Ectodermal cell (in vitro differentiated cells): ENCODE measurements around the gene CECR2.
"Not testable (repeated sequence)": the region's sequence is repeated elsewhere in the genome, so short reads cannot be mapped to it uniquely, and the experiment has no call there.

ENCODE experiments used
- H3K27ac ChIP-seq: 2 replicates; pipeline ENCODE4 v1.7.0; 2013; ENCODE audit warnings: mild to moderate bottlenecking, low read depth, low read length; ENCODE audit not compliant: insufficient read depth, poor library complexity, severe bottlenecking
- H3K27me3 ChIP-seq: 2 replicates; pipeline ENCODE4 v1.7.0; 2013; ENCODE audit warnings: mild to moderate bottlenecking, low read length; ENCODE audit not compliant: insufficient read depth, control insufficient read depth, poor library complexity, severe bottlenecking
- H3K36me3 ChIP-seq: one replicate; pipeline ENCODE4 v1.7.0; 2013; ENCODE audit warnings: low read length; ENCODE audit not compliant: control insufficient read depth, insufficient read depth
- H3K4me1 ChIP-seq: one replicate; pipeline ENCODE4 v1.7.0; 2013; ENCODE audit warnings: low read length; ENCODE audit not compliant: control insufficient read depth, insufficient read depth
- H3K4me3 ChIP-seq: 2 replicates; pipeline ENCODE4 v1.7.0; 2013; ENCODE audit warnings: low read depth, low read length, control low read depth; ENCODE audit not compliant: insufficient read depth
- H3K9me3 ChIP-seq: 2 replicates; pipeline ENCODE4 v1.7.0; 2013; ENCODE audit warnings: mild to moderate bottlenecking, low read length, moderate library complexity; ENCODE audit not compliant: control insufficient read depth
- WGBS, 2 experiments: methylation state at CpG; one replicate each; pipeline ENCODE4 v1.1.7; 2013; ENCODE audit warnings: missing lambda C conversion rate in 2 of 2; 5-methylcytosine and 5-hydroxymethylcytosine counted together

CECR2 gene

DNA sequence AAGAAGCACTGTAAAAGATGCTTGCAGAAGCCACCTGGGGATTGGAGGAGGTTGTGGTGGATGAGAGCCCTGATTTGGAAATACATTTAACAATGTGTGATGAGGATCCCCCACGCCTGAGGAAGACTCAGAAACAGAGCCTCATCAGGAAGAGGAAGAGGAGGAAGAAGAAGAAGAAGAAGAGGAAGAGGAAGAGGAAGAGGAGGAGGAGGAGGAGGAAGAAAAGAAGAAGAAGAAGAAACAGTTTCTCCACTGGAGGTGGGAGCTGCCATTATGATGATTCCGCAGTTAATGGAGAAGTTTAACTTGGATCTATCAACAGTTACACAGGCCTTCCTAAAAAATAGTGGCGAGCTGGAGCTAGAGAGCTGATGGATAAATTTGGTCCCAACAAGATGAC lies 50.1 kb downstream of the CECR2 start:
- 95 to 100% methylated on average over 1 to 3 of the region's 3 CpGs for WGBS, 2 experiments
- Histone ChIP-seq H3K4me1 (no peaks in the 10 kb centered on the region), H3K27ac (no peak overlapping the region)

DNA sequence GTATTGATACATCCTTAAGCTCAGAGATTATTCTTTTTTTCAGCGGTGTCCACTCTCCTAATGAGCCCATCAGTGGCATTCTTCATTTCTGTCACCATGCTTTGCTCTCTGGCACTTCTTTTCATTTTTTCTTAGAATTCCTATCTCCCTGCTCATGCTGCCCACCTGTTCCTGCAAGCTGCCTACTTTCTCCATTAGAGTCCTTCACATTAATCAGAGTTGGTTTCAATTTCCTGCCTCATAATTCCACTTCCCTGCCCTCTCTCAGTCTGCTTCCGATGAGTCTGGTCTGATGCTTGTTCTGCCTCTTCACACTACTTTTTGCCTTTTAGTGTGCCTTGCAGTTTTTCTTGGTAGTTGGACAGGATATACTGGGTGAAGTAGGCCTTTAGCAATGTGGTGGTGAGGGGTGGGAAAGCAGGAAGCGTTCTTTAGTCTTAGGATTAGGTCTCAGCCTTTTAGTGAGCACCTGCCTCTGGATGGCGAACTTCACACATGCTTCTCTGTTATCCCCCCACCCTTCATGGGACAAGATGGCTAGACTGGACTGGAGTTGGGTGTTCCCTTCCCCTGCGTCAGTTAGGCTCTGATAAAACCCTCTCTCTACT lies 53.6 kb downstream of the CECR2 start:
- no peaks in the 10 kb centered on the region for H3K27me3 ChIP-seq
- no peaks in the 10 kb centered on the region for H3K4me1 ChIP-seq
- no peak overlapping the region for H3K4me3 ChIP-seq
- H3K9me3 ChIP-seq: no peaks in the 10 kb centered on the region
- no peaks in the 10 kb centered on the region for H3K36me3 ChIP-seq
- no peak overlapping the region for H3K27ac ChIP-seq
- 88 to 91% methylated on average over 4 to 5 of the region's 5 CpGs for WGBS, 2 experiments

More for the DNA sequence above, 50.1 kb downstream of the CECR2 start:
- no peaks in the 10 kb centered on the region for H3K27me3 ChIP-seq
- no peaks in the 10 kb centered on the region for H3K9me3 ChIP-seq
- no peak overlapping the region for H3K4me3 ChIP-seq
- no peaks in the 10 kb centered on the region for H3K36me3 ChIP-seq

GRCh38 chr22:17423616-17424015 lies 54.4 kb downstream of the CECR2 start:
- H3K36me3 ChIP-seq: no peaks in the 10 kb centered on the region

GRCh38 chr22:17427528-17427927 lies 58.3 kb downstream of the CECR2 start:
- WGBS, 2 experiments: 80% methylated on average over 6 of the region's 6 CpGs
- H3K4me1 ChIP-seq: peaks cover 11% of the 10 kb centered on the region
- not testable (repeated sequence) for H3K9me3 ChIP-seq, H3K4me3 ChIP-seq, H3K27ac ChIP-seq, H3K36me3 ChIP-seq, H3K27me3 ChIP-seq

More at GRCh38 chr22:17423616-17424015, 54.4 kb downstream of the CECR2 start:
- H3K9me3 ChIP-seq: no peaks in the 10 kb centered on the region
- no peaks in the 10 kb centered on the region for H3K27me3 ChIP-seq
- H3K4me3 ChIP-seq: no peak overlapping the region
- H3K4me1 ChIP-seq: no peaks in the 10 kb centered on the region
- 90 to 92% methylated on average over 6 of the region's 6 CpGs for WGBS, 2 experiments
- no peak overlapping the region for H3K27ac ChIP-seq

DNA sequence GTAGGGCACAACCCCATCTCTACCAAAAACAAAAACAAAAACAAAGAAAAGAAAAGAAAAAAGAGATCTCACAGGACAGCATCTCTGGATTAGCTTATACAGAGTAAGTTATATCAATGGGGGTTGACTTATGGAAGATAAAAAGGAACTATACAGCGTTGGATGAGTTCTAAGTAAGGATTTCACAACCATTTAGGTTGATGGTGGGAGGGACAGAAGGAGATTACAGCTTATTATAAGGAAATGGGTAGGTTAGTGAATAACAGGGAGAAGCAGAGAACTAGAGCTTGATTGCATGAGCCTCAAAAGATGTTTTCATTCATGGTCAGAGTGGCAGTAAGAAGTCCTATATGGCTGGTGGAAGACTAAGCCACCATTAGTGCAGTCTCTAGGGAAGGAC lies 60.3 kb downstream of the CECR2 start:
- Histone ChIP-seq H3K36me3 (no peaks in the 10 kb centered on the region), H3K4me3 (no peak overlapping the region), H3K27ac (no peak overlapping the region), H3K4me1 (peaks cover 28% of the 10 kb centered on the region), H3K9me3 (no peaks in the 10 kb centered on the region), H3K27me3 (no peaks in the 10 kb centered on the region)
- 89 to 91% methylated on average over 1 of the region's 1 CpG for WGBS, 2 experiments

DNA sequence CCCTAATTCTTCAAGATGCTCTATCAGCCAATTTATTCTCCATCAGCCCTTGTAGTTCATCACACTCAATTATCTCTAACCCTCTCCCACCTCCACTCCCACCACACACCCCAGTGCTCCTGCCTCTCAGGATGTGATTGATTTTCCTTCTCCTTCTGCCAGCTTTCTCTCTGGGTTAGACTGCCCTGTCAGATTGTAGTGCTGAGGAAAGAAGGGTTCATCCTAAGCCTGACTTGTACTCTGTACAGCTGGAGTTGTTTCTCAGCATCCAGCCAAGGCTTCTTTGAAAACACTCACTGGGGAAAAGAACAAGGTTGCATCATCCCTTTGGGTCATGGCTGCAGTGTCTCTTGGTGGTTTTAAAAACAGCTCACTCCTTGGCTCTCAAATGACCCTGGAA lies 61.2 kb downstream of the CECR2 start:
- peaks cover 36% of the 10 kb centered on the region for H3K4me1 ChIP-seq
- no peaks in the 10 kb centered on the region for H3K9me3 ChIP-seq
- H3K4me3 ChIP-seq: no peak overlapping the region
- no peak overlapping the region for H3K27ac ChIP-seq
- H3K27me3 ChIP-seq: no peaks in the 10 kb centered on the region
- no peaks in the 10 kb centered on the region for H3K36me3 ChIP-seq

- H3K36me3 ChIP-seq: no peaks in the 10 kb centered on the region
- H3K4me1 ChIP-seq: peaks cover 43% of the 10 kb centered on the region
- H3K9me3 ChIP-seq: no peaks in the 10 kb centered on the region
- 100% methylated on average over 1 of the region's 1 CpG; no CpG with 5 or more reads in 1 of the 2 experiments for WGBS, 2 experiments
- H3K27me3 ChIP-seq: no peaks in the 10 kb centered on the region
- H3K4me3 ChIP-seq: no peak overlapping the region
- H3K27ac ChIP-seq: no peak overlapping the region
These were observed 61.9 kb downstream of the CECR2 start for GRCh38 chr22:17431179-17431578.

DNA sequence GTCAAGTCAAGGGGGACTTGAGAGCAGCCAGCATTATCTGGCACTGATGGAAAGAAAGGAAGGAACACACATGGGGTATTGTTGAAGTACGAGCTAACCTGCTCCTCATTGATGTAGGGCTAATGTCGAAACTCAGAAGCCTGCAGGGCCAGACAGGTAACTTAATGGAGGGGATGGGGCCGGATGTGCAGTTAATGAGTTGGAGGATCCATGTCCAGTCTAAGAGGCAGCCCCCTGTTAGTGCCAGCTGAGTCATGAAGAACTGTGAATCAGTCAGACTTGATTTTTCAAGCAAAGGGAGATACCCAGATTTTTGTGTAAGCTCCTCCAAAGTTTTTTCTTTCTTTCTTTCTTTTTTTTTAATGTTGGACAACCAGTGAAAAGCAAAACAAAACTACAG lies 65.6 kb downstream of the CECR2 start:
- Histone ChIP-seq H3K4me1 (peaks cover 60% of the 10 kb centered on the region), H3K27ac (peak overlapping the region; percentile 4), H3K27me3 (no peaks in the 10 kb centered on the region), H3K36me3 (no peaks in the 10 kb centered on the region), H3K9me3 (no peaks in the 10 kb centered on the region), H3K4me3 (no peak overlapping the region)
- WGBS, 2 experiments: 70 to 78% methylated on average over 3 of the region's 3 CpGs

GRCh38 chr22:17435375-17435774 lies 66.1 kb downstream of the CECR2 start:
- Histone ChIP-seq H3K9me3 (no peaks in the 10 kb centered on the region), H3K27me3 (no peaks in the 10 kb centered on the region), H3K4me1 (peaks cover 56% of the 10 kb centered on the region), H3K4me3 (no peak overlapping the region), H3K36me3 (no peaks in the 10 kb centered on the region), H3K27ac (peak overlapping the region; percentile 95)
- WGBS, 2 experiments: 89 to 92% methylated on average over 3 of the region's 3 CpGs

- WGBS, 2 experiments: 38 to 40% methylated on average over 5 of the region's 5 CpGs
- Histone ChIP-seq H3K27ac (peak overlapping the region; percentile 95), H3K36me3 (no peaks in the 10 kb centered on the region), H3K4me3 (peak overlapping the region; percentile 18), H3K9me3 (no peaks in the 10 kb centered on the region), H3K27me3 (no peaks in the 10 kb centered on the region), H3K4me1 (peaks cover 53% of the 10 kb centered on the region)
These were observed 67.2 kb downstream of the CECR2 start for GRCh38 chr22:17436382-17436980.
